ENCODE measurements around the gene XXYLT1. TPM values are rescaled to one million over a fixed set of nuclear protein-coding genes. Genes with fewer than 3 reads are reported as not detected.

XXYLT1 gene
- total and polyA plus RNA-seq, 2 of the 4 experiments (the other 2 are of a cell fraction), result 14.7 to 18.1 TPM

- Histone ChIP-seq H3K27me3 (ENCODE audit: control insufficient read depth, insufficient read depth, low read length) (no peaks in the 10 kb centered on the region), H3K4me3 (ENCODE audit: insufficient read depth, low read depth, low read length) (no peak overlapping the region), H2BK5ac (ENCODE audit: low read depth, low read length, poor library complexity, severe bottlenecking) (no peak overlapping the region), H3K9me3 (ENCODE audit: control insufficient read depth, insufficient read depth, low read length) (no peaks in the 10 kb centered on the region), H3K56ac (ENCODE audit: extremely low read depth, insufficient read depth, low read length) (no peak overlapping the region), H3K4me2 (ENCODE audit: low read depth, low read length) (no peak overlapping the region), H3K27ac (ENCODE audit: insufficient read depth, low read length) (no peak overlapping the region), H3K18ac (ENCODE audit: low read depth, low read length) (no peak overlapping the region), H4K5ac (ENCODE audit: low read depth, low read length) (no peak overlapping the region), H2BK120ac (ENCODE audit: low read depth, low read length) (no peak overlapping the region), H2AK5ac (ENCODE audit: low read depth, low read length) (peak overlapping the region; percentile 43; the same call in 1 of the 2 replicates), H3K9ac (ENCODE audit: low read depth, low read length) (no peak overlapping the region), H2AK9ac (replicated peaks; ENCODE audit: low read depth, low read length, poor library complexity) (peak overlapping the region; percentile 7), H4K91ac (ENCODE audit: insufficient read depth, low read depth, low read length) (no peak overlapping the region), H3K14ac (replicated peaks; ENCODE audit: low read depth, low read length) (peak overlapping the region; percentile 6; the same call in 1 of the 2 replicates), H3K23ac (ENCODE audit: low read depth, low read length) (no peak overlapping the region), H3K36me3 (ENCODE audit: control insufficient read depth, insufficient read depth, low read length) (no peaks in the 10 kb centered on the region), H4K20me1 (ENCODE audit: insufficient read depth, low read length) (no peaks in the 10 kb centered on the region), H3K4me1 (ENCODE audit: control insufficient read depth, insufficient read depth, low read length) (peaks cover 16% of the 10 kb centered on the region), H3K9me1 (ENCODE audit: insufficient read depth, low read length) (peaks cover 27% of the 10 kb centered on the region), H2BK15ac (ENCODE audit: low read depth, low read length) (no peak overlapping the region), H2AFZ (replicated peaks; ENCODE audit: low read length, poor library complexity) (no peak overlapping the region), H2BK20ac (ENCODE audit: low read depth, low read length) (no peak overlapping the region; the same call in 1 of the 2 replicates), H3K79me1 (ENCODE audit: low read depth in 1 of 2, low read length in 2 of 2) (peaks cover 3 to 49% of the 10 kb centered on the region in 2 experiments), H4K8ac (ENCODE audit: low read depth in 2 of 2, low read length in 2 of 2) (0 out of 4 replicates have a peak overlapping the region, but pooled peaks of 1 of the 2 experiments have one; percentile 3), H3K4ac (ENCODE audit: low read depth, low read length) (peak overlapping the region; percentile 4; the same call in 1 of the 2 replicates)
- ATAC-seq (ENCODE audit: low read depth) (no peak), DNase-seq (no peak)
- ChIA-PET POLR2A (ENCODE audit: unreplicated experiment) (no interaction called here), CTCF (interaction anchor here (0.5 to 1.3 kb wide), 4 partner anchors 11 to 440 kb away, joined by 3 to 4 read pairs (median 3); no protein-coding TSS in a partner anchor)
- dilution Hi-C loops (cut with HindIII; ENCODE audit: low sequenced_read_pairs, unreplicated experiment), result no loop called here
- whole genome bisulfite sequencing, 2 experiments (ENCODE audit: extremely low coverage in 2 of 2, insufficient read length in 1 of 2), result no CpG with 5 or more reads among the region's 4 CpGs
- TF ChIP-seq CHD1 (IDR thresholded peaks at IDR 0.05; ENCODE audit: low read depth, low read length) (no peak), SMC3 (IDR thresholded peaks at IDR 0.05; ENCODE audit: low read depth, low read length) (no peak)
- in situ Hi-C loops (cut with MboI; ENCODE audit: low sequenced_read_pairs), result no loop called here
- BruUV-seq (replicated peaks), result no TSS peak
- intact Hi-C loops (cut with micrococcal nuclease), result no loop called here
Observed at GRCh38 chr3:195122261-195122660, 148.7 kb downstream of the XXYLT1 start.

Data from IMR-90 (cell line).